ENCODE measurements around the gene NYNRIN. TPM values are rescaled to one million over a fixed set of nuclear protein-coding genes. Genes with fewer than 3 reads are reported as not detected.
"Not testable (repeated sequence)": the region's sequence is repeated elsewhere in the genome, so short reads cannot be mapped to it uniquely, and the experiment has no call there.

NYNRIN gene
- polyA plus RNA-seq, 3 donors, result 0.18 to 0.84 (median 0.40) TPM

- H3K4me2 ChIP-seq (replicated peaks; ENCODE audit: extremely low read depth, low read length, poor library complexity, severe bottlenecking), result no peak overlapping the region
- no peak for TF ChIP-seq CTCF (IDR thresholded peaks at IDR 0.05)
- Mint-ChIP-seq H3K27ac (no peak overlapping the region), H3K4me1 (peaks cover 3% of the 10 kb centered on the region), H3K9me3 (no peaks in the 10 kb centered on the region), H3K36me3 (no peaks in the 10 kb centered on the region), H3K27me3 (ENCODE audit: low read depth in 3 of 3) (peaks cover 0 to 12% (median 0%) of the 10 kb centered on the region in 3 donors), H3K4me3 (no peak overlapping the region)
- no peaks in the 10 kb centered on the region for H3K27me3 ChIP-seq (ENCODE audit: control insufficient read depth in 2 of 2, insufficient read depth in 2 of 2, low read length in 2 of 2)
- no peak overlapping the region for H2AFZ ChIP-seq (ENCODE audit: insufficient read depth, low read depth, low read length, poor library complexity, severe bottlenecking)
- peaks cover 1% of the 10 kb centered on the region in 2 donors for H3K4me1 ChIP-seq (ENCODE audit: control insufficient read depth in 1 of 2, insufficient read depth in 2 of 2, low read length in 2 of 2)
- WGBS (ENCODE audit: insufficient coverage), result 100% methylated on average over 2 of the region's 4 CpGs
- H3K9me3 ChIP-seq (replicated peaks in 1 of 2; ENCODE audit: control insufficient read depth in 1 of 2, insufficient read depth in 1 of 2, low read length in 2 of 2), result no peaks in the 10 kb centered on the region
- H4K20me1 ChIP-seq (ENCODE audit: insufficient read depth, low read length), result no peaks in the 10 kb centered on the region
- H3K36me3 ChIP-seq (replicated peaks in 1 of 2; ENCODE audit: control insufficient read depth in 1 of 2, insufficient read depth in 2 of 2, low read length in 2 of 2), result no peaks in the 10 kb centered on the region
- no peak overlapping the region for H3K27ac ChIP-seq (ENCODE audit: low read depth in 1 of 2, low read length in 2 of 2)
- intact Hi-C loops (cut with micrococcal nuclease), result no loop called here
- no peak for DNase-seq
- no peak overlapping the region for H3K4me3 ChIP-seq (replicated peaks in 1 of 3; ENCODE audit: low read depth in 2 of 3, low read length in 3 of 3)
- H3K79me2 ChIP-seq (ENCODE audit: insufficient read depth, low read length), result no peaks in the 10 kb centered on the region
- no peak overlapping the region for H3K9ac ChIP-seq (ENCODE audit: insufficient read depth, low read length, poor library complexity, severe bottlenecking)
Observed at GRCh38 chr14:24385524-24385923, 13.3 kb upstream of the NYNRIN start.

- H3K9me3 ChIP-seq (replicated peaks in 1 of 2; ENCODE audit: control insufficient read depth in 1 of 2, insufficient read depth in 1 of 2, low read length in 2 of 2), result no peaks in the 10 kb centered on the region
- no peak for TF ChIP-seq CTCF (IDR thresholded peaks at IDR 0.05)
Observed at GRCh38 chr14:24387009-24387345, 11.8 kb upstream of the NYNRIN start.

GRCh38 chr14:24387579-24387978, 11.2 kb upstream of the NYNRIN start:
- H3K4me3 ChIP-seq (replicated peaks in 1 of 3; ENCODE audit: low read depth in 2 of 3, low read length in 3 of 3); H3K27ac ChIP-seq (ENCODE audit: low read depth in 1 of 2, low read length in 2 of 2); H2AFZ ChIP-seq (ENCODE audit: insufficient read depth, low read depth, low read length, poor library complexity, severe bottlenecking); H3K9me3 ChIP-seq (replicated peaks in 1 of 2; ENCODE audit: control insufficient read depth in 1 of 2, insufficient read depth in 1 of 2, low read length in 2 of 2); H3K9ac ChIP-seq (ENCODE audit: insufficient read depth, low read length, poor library complexity, severe bottlenecking); H3K9me3 Mint-ChIP-seq; H3K79me2 ChIP-seq (ENCODE audit: insufficient read depth, low read length); H3K36me3 Mint-ChIP-seq; H3K4me3 Mint-ChIP-seq; DNase-seq; H3K27me3 ChIP-seq (ENCODE audit: control insufficient read depth in 2 of 2, insufficient read depth in 2 of 2, low read length in 2 of 2); H3K27ac Mint-ChIP-seq; H3K36me3 ChIP-seq (replicated peaks in 1 of 2; ENCODE audit: control insufficient read depth in 1 of 2, insufficient read depth in 2 of 2, low read length in 2 of 2); H4K20me1 ChIP-seq (ENCODE audit: insufficient read depth, low read length); intact Hi-C loops (cut with micrococcal nuclease); H3K4me2 ChIP-seq (replicated peaks; ENCODE audit: extremely low read depth, low read length, poor library complexity, severe bottlenecking): not testable (repeated sequence)
- H3K4me1 ChIP-seq (ENCODE audit: control insufficient read depth in 1 of 2, insufficient read depth in 2 of 2, low read length in 2 of 2), result peaks cover 7 to 11% of the 10 kb centered on the region in 2 donors
- 100% methylated on average over 1 of the region's 5 CpGs for WGBS (ENCODE audit: insufficient coverage)
- peaks cover 13% of the 10 kb centered on the region for H3K4me1 Mint-ChIP-seq
- peaks cover 2 to 12% (median 5%) of the 10 kb centered on the region in 3 donors for H3K27me3 Mint-ChIP-seq (ENCODE audit: low read depth in 3 of 3)

More at GRCh38 chr14:24387009-24387345, 11.8 kb upstream of the NYNRIN start:
- Mint-ChIP-seq H3K36me3 (no peaks in the 10 kb centered on the region), H3K4me1 (peaks cover 13% of the 10 kb centered on the region), H3K27ac (no peak overlapping the region), H3K27me3 (ENCODE audit: low read depth in 3 of 3) (peaks cover 2 to 12% (median 3%) of the 10 kb centered on the region in 3 donors), H3K9me3 (no peaks in the 10 kb centered on the region), H3K4me3 (no peak overlapping the region)
- peaks cover 7 to 11% of the 10 kb centered on the region in 2 donors for H3K4me1 ChIP-seq (ENCODE audit: control insufficient read depth in 1 of 2, insufficient read depth in 2 of 2, low read length in 2 of 2)
- H3K9ac ChIP-seq (ENCODE audit: insufficient read depth, low read length, poor library complexity, severe bottlenecking), result no peak overlapping the region
- no peak overlapping the region for H3K4me3 ChIP-seq (replicated peaks in 1 of 3; ENCODE audit: low read depth in 2 of 3, low read length in 3 of 3)
- H3K79me2 ChIP-seq (ENCODE audit: insufficient read depth, low read length), result no peaks in the 10 kb centered on the region
- H2AFZ ChIP-seq (ENCODE audit: insufficient read depth, low read depth, low read length, poor library complexity, severe bottlenecking), result no peak overlapping the region
- H3K27ac ChIP-seq (ENCODE audit: low read depth in 1 of 2, low read length in 2 of 2), result no peak overlapping the region
- WGBS (ENCODE audit: insufficient coverage), result no CpG with 5 or more reads among the region's 2 CpGs
- no peaks in the 10 kb centered on the region for H3K27me3 ChIP-seq (ENCODE audit: control insufficient read depth in 2 of 2, insufficient read depth in 2 of 2, low read length in 2 of 2)
- no peak overlapping the region for H3K4me2 ChIP-seq (replicated peaks; ENCODE audit: extremely low read depth, low read length, poor library complexity, severe bottlenecking)
- no peaks in the 10 kb centered on the region for H3K36me3 ChIP-seq (replicated peaks in 1 of 2; ENCODE audit: control insufficient read depth in 1 of 2, insufficient read depth in 2 of 2, low read length in 2 of 2)
- no peak for DNase-seq
- intact Hi-C loops (cut with micrococcal nuclease), result no loop called here
- H4K20me1 ChIP-seq (ENCODE audit: insufficient read depth, low read length), result no peaks in the 10 kb centered on the region

All from CD14-positive monocyte (primary cell).